Kidney capillary endothelial cell (primary cell): Measurements from ENCODE around the gene CDH23.

Source experiments
- DNase-seq: peaks from one replicate; pipeline ENCODE4 v3.0.0-alpha.2; 2018; ENCODE audit warnings: low spot score

Gene CDH23

GRCh38 chr10:71659111-71659634 is 262.5 kb downstream of the CDH23 start:
- DNase-seq: no peak

- no peak for DNase-seq
Observed at GRCh38 chr10:71659737-71660136, 263.0 kb downstream of the CDH23 start.

- no peak for DNase-seq
Observed at GRCh38 chr10:71660313-71660712, 263.6 kb downstream of the CDH23 start.

- DNase-seq: no peak
Observed at GRCh38 chr10:71661060-71661622, 264.4 kb downstream of the CDH23 start.

- DNase-seq: no peak
Observed at GRCh38 chr10:71661779-71662336, 265.1 kb downstream of the CDH23 start.

- no peak for DNase-seq
Observed at GRCh38 chr10:71663311-71663710, 266.6 kb downstream of the CDH23 start.

GRCh38 chr10:71664585-71664984 is 267.9 kb downstream of the CDH23 start:
- DNase-seq: no peak

- DNase-seq: no peak
Observed at GRCh38 chr10:71665456-71665855, 268.7 kb downstream of the CDH23 start.

- no peak for DNase-seq
Observed at GRCh38 chr10:71666639-71667386, 270.1 kb downstream of the CDH23 start.

- DNase-seq: no peak
Observed at GRCh38 chr10:71667387-71667752, 270.6 kb downstream of the CDH23 start.

GRCh38 chr10:71671994-71672946 is 275.6 kb downstream of the CDH23 start:
- no peak for DNase-seq

- no peak for DNase-seq
Observed at GRCh38 chr10:71675295-71675970, 278.7 kb downstream of the CDH23 start.

- DNase-seq: no peak
Observed at GRCh38 chr10:71677261-71677660, 280.5 kb downstream of the CDH23 start.

- DNase-seq: no peak
Observed at GRCh38 chr10:71678057-71678805, 281.5 kb downstream of the CDH23 start.

- DNase-seq: peak; percentile 6
Observed at GRCh38 chr10:71679425-71679824, 282.7 kb downstream of the CDH23 start.

- no peak for DNase-seq
Observed at GRCh38 chr10:71681977-71682376, 285.3 kb downstream of the CDH23 start.

- DNase-seq: no peak
Observed at GRCh38 chr10:71683301-71683700, 286.6 kb downstream of the CDH23 start.

- DNase-seq: no peak
Observed at GRCh38 chr10:71684356-71685173, 287.8 kb downstream of the CDH23 start.

GRCh38 chr10:71685554-71686232 is 289.0 kb downstream of the CDH23 start:
- no peak for DNase-seq
